ENCODE results near the gene TRIM56.

The TRIM56 gene

GRCh38 chr7:101133621-101134398 lies 48.5 kb downstream of the TRIM56 start:
- DNase-seq, result no peak

- DNase-seq, result no peak
These were observed 49.2 kb downstream of the TRIM56 start for GRCh38 chr7:101134399-101134980.

- DNase-seq, result no peak
These were observed 52.5 kb downstream of the TRIM56 start for GRCh38 chr7:101137651-101138212.

- peak; percentile 85 for DNase-seq
These were observed 53.1 kb downstream of the TRIM56 start for GRCh38 chr7:101138213-101138870.

GRCh38 chr7:101140339-101140699 lies 55.0 kb downstream of the TRIM56 start:
- no peak for DNase-seq

- no peak for DNase-seq
These were observed 55.6 kb downstream of the TRIM56 start for GRCh38 chr7:101140746-101141382.

Data from stimulated activated naive CD4-positive, alpha-beta T cell treated with Interleukin-2 at 50 U/mL for 16 hours (primary cell).